Measurements from ENCODE around the gene MYCL.

DNA sequence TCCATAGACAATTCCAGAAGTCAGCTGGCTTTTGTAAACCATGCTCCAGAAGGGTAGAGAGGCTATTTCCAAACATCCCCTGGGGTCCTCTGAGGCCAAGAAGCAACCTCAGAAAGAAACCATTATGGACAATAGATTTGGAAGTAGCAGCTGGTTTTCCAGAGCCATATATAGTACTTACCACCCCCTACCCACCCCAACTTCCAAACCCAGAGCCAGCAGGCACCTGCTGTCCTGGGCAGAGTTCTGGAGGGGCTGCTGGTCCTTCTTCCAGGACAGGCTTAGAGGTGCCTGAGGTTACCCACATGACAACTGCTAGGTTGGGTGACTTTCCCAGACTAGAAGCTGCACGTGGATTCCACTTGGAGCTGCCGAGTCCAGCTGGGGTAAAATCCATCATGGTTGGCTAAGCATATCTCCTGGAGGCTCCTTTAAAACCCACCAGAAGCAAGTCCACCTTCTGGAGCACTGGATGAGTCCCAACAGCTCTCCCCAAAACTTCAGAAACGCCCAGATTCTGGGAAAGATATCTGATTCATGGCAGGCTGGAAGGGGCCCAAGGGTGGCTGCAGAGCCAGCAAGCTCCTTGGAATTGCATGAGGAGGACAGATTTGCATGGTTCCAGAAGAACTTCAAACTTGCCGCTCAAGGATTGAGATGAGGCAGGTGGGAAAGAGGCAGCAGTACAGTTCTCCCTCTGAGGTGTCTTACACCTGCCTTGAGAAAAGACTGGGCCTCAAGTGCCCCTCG is 5.8 kb downstream of the MYCL start:
- TF ChIP-seq, protein P1, sequence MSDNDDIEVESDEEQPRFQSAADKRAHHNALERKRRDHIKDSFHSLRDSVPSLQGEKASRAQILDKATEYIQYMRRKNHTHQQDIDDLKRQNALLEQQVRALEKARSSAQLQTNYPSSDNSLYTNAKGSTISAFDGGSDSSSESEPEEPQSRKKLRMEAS (IDR thresholded peaks at IDR 0.05; ENCODE audit: low read depth, low read length), result no peak
- no peak for TF ChIP-seq TARDBP (IDR thresholded peaks at IDR 0.05; ENCODE audit: borderline replicate concordance)
- no peak for TF ChIP-seq EP300 (IDR thresholded peaks at IDR 0.05; ENCODE audit: borderline replicate concordance in 1 of 2, control insufficient read depth in 1 of 2, low read depth in 2 of 2, low read length in 2 of 2)
- TF ChIP-seq TAF1 (IDR thresholded peaks at IDR 0.05; ENCODE audit: borderline replicate concordance, low read depth, low read length), result no peak
- TF ChIP-seq TCF7 (IDR thresholded peaks at IDR 0.05; ENCODE audit: borderline replicate concordance), result no peak

Data from GM12878 (cell line).